Measurements from ENCODE around the gene SIPA1. TPM values are rescaled to one million over a fixed set of nuclear protein-coding genes. Genes with fewer than 3 reads are reported as not detected.

SIPA1 gene
- total and polyA plus RNA-seq, 9 of the 15 experiments (the other 6 are each of a cell fraction or from before 2014, with no cell fraction given) = 0.25 to 85.8 (median 16.8) TPM

- no peak for TF ChIP-seq CSDE1 (IDR thresholded peaks at IDR 0.05)
- no peak for TF ChIP-seq ELF2 (CRISPR knock-in tag; IDR thresholded peaks at IDR 0.05)
- no peak for TF ChIP-seq EHMT2 (IDR thresholded peaks at IDR 0.05)
- TF ChIP-seq HLTF (IDR thresholded peaks at IDR 0.05) = no peak
- no peak for TF ChIP-seq KAT7 (CRISPR knock-in tag; IDR thresholded peaks at IDR 0.05; ENCODE audit: borderline replicate concordance)
- TF ChIP-seq HMGXB4 (CRISPR knock-in tag; IDR thresholded peaks at IDR 0.05) = no peak
- 0 out of 2 replicates have a peak, but pooled peaks have one; percentile 40 for TF ChIP-seq THAP7 (CRISPR knock-in tag; IDR thresholded peaks at IDR 0.05)
- TF ChIP-seq TAL1 (IDR thresholded peaks at IDR 0.05) = no peak
- no peak for TF ChIP-seq ZNF407 (IDR thresholded peaks at IDR 0.05; ENCODE audit: low read depth)
- TF ChIP-seq ZZZ3 (IDR thresholded peaks at IDR 0.05) = no peak
- TF ChIP-seq ATF2 (CRISPR knock-in tag; IDR thresholded peaks at IDR 0.05) = no peak
- no peak for TF ChIP-seq NFE2 (IDR thresholded peaks at IDR 0.05; ENCODE audit: low read depth)
- TF ChIP-seq ZFP36 (IDR thresholded peaks at IDR 0.05; ENCODE audit: low read depth, low read length, partially characterized antibody) = peak; percentile 51
- TF ChIP-seq MCM2 (IDR thresholded peaks at IDR 0.05; ENCODE audit: low read depth) = no peak
- no peak for TF ChIP-seq TAF15 (IDR thresholded peaks at IDR 0.05; ENCODE audit: low read depth, low read length)
- 0 out of 2 replicates have a peak, but pooled peaks have one; percentile 45 for TF ChIP-seq ETV5 (CRISPR knock-in tag; IDR thresholded peaks at IDR 0.05; ENCODE audit: low read depth)
- TF ChIP-seq ILF3 (IDR thresholded peaks at IDR 0.05; ENCODE audit: borderline replicate concordance) = no peak
Observed at GRCh38 chr11:65651589-65652510, 13.9 kb downstream of the SIPA1 start (continued).
